ENCODE results near the gene MAP7D3.
A peak's percentile ranks its signal among the peaks of the same experiment; 100 is the strongest.
"Not testable (repeated sequence)": the region's sequence is repeated elsewhere in the genome, so short reads cannot be mapped to it uniquely, and the experiment has no call there.

MAP7D3 gene

DNA sequence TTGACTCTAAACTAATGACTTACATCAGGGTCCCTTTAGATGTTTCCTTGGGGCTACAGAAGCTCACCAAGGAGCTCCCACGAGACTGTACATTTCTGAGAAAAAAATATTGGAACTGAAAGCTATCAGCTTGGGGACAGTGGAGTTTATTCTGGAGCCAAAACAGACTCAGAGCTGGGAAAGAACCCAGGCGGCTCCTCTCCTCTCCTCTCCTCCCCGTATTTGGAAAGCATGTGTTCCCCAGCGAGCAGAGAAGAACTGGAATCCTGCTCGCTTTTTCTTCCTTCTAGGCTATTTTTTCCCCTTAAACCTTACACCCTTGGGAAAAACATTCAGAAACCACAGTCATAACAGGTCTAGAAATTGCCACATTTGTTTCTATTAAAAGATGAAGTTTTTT lies 4.3 kb upstream of the MAP7D3 start:
- no peak for DNase-seq (ENCODE audit: low read depth in 2 of 2)

DNA sequence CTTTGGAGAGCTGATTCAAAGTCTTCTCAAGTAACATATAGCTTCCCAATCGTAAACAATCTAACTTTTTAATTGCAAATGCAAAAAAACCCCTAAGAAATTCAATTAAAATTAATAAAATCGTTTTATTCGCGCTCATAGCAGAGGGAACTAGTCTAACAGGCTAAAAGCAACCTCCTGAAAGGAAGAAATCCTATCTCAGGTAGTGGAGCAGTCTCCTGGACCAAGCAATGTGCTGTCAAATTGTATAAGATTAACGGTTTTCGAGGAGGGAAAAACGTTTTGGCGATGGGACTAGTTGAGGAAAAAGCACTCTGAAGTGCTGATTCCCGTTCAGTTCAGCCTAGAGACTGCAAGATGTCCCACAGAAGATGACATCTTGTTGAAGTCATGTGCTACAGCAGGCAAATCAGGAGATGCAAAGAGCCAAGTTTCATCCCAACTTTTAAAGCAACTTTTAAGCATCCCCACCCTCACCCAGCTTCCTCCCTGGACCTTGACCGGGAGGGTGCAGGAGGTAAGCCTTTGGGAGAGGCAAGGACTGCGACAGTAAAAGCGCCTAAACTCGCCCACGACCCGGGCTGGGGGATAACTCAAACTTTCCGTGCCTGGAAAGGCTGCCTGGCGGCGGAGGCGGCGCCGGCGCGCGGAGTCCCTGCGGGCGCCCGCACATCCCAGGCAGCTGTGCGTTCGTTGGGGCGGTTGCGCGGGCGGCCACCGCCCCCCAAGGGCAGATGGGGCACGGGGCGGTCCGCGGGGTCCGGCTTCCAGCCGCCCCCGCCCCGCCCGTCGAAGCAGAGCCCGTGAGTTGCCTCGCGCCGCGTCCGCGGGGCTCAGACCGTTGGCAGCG lies 784 bp downstream of the MAP7D3 start:
- peak in 1 of 2 donors; percentile 17 for DNase-seq (ENCODE audit: low read depth in 2 of 2)

DNA sequence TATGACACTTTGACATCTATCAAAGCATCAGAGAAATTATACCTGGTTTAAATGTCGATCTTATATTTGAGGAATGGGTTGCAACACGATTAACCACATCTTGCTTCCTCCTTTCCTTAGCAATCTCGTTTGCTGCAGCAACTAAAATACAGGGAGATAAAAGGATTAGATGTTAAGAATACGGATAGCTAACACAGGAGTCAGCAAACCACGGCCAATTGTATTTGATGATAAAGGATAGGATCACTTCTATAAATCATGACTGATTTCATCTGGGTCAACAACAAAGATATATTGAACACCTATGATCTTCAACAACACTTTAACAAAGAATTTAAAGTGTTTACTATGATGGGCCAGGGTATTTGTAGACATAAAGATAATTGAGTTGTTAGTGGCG lies 5.0 kb downstream of the MAP7D3 start:
- no peak for DNase-seq (ENCODE audit: low read depth in 2 of 2)

DNA sequence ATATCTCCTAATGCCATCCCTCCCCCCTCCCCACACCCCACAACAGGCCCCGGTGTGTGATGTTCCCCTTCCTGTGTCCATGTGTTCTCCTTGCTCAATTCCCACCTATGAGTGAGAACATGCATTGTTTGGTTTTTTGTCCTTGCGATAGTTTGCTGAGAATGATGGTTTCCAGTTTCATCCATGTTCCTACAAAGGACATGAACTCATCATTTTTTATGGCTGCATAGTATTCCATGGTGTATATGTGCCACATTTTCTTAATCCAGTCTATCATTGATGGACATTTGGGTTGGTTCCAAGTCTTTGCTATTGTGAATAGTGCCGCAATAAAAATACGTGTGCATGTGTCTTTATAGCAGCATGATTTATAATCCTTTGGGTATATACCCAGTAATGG lies 13.4 kb downstream of the MAP7D3 start:
- not testable (repeated sequence) for DNase-seq (ENCODE audit: low read depth in 2 of 2)

DNA sequence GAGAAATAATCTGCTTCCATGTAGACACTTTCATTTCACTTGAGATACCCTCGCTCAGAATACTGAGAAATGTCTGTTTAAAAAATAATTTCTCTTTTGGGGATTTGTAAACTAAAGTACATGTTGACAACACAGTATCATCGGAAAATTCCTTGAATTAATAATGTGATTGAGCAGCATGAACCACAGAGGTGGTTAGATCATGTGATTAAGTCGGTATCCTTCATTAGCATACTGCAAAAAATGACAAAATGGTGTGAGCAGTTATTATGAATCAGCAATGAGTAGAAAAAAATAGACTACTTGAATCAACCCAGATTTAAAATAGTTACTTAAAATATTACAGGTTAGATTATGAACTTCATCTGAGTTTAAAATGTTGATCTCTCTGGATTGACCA lies 14.1 kb downstream of the MAP7D3 start:
- DNase-seq (ENCODE audit: low read depth in 2 of 2), result no peak

DNA sequence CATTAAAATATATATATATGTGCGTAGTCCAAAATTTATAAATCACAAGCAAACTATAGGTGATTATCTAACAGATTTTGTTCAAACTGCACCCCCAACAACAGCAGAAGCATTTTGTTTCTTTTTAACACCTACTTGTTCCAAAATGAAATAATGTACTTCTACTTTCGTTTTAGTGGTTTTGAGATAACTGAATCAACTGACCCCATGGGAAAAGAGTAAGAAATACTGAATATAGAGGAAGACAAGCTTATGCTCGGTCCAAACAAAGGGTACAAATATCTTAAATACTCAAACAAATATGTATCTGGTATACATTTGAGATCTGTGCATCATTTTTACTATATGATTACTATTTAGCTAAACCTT lies 22.4 kb downstream of the MAP7D3 start:
- DNase-seq (ENCODE audit: low read depth in 2 of 2), result no peak

DNA sequence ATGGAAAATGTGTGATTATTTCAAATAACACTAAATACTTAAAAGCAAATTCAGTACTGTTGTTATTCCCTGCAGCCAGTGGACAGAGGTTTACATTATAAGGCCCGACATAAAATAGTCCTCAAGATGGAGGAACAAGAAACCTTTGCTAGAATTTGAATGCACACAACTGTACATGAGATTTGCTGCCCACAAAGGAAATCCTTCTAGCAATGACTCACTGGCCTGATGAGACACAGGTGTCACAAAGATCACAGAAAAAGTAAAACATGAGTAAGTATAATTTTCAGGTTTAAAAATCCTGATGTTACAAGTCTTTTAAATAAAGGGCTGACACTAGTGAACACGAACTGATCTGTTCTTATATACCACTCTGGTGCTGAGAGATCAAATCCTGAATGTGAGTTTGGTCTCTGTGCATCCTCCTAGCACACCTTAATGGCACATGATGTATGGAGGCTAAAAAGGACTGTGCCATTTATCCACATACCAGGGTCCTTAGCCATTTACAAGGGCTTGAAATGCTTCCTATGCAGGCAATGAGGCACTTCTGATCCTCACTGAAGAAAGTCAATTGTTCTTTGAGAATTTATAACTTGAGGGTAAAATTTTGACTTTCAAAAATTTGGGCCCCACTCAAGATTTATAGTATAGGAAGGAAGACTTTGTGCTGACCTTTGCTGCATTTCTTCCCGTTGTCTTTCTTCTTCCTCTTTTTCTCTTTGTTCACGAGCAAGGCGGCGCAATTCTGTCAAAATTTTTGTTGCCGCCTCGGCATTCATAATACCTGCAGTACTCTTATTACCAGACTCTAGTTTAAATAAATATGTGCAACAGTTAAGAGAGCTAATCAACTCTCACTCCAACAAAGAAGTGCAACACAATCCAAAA lies 23.0 kb downstream of the MAP7D3 start:
- no peak for DNase-seq (ENCODE audit: low read depth in 2 of 2)

DNA sequence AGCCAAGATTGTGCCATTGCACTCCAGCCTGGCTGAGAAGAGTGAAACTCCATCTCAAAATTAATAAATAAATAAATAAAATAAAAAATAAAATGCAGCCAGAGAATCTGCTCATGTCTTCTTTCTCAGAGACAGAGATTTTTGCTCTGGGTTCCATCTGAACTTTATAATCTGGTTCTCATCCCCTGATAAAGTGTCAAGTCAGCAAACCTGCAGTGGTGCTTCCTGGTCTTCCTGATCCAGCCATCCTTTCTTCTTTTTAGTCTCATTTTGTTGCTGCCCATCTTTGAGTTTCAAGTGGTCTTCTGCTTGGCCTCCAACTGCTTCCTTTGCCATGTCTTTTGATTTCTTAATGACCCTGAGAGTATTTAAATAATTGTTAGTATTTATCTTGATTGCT lies 24.1 kb downstream of the MAP7D3 start:
- no peak for DNase-seq (ENCODE audit: low read depth in 2 of 2)

DNA sequence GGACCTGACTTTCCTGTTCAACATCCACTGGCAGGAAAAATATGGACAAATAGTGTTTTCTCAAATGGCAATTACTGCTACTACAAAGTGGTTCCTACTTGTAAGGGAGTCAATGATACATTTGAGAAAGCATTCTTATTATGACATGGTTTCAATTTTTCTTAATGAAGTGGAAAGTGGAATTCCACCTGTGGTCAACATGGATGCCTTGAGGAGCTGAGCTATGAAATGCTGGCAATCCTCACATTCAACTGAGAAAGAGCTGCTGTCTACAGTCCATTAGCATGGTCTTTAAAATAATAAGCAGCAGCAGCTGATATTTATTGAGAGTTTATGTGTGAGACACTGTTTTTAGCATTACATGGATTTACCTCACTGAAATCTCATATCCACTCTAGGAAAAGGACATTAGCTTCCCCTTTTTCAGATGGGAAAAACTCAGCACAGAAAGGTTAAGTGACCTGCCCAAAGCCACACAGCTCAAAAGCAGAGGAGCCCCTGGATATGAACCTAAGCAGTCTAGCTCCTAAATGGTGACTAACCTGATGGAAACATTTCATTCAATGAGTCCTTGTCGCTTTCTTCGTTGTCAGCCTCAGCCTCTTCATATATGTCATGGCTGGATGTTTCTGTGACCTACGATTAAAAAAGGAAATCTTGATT lies 29.2 kb downstream of the MAP7D3 start:
- no peak for DNase-seq (ENCODE audit: low read depth in 2 of 2)

DNA sequence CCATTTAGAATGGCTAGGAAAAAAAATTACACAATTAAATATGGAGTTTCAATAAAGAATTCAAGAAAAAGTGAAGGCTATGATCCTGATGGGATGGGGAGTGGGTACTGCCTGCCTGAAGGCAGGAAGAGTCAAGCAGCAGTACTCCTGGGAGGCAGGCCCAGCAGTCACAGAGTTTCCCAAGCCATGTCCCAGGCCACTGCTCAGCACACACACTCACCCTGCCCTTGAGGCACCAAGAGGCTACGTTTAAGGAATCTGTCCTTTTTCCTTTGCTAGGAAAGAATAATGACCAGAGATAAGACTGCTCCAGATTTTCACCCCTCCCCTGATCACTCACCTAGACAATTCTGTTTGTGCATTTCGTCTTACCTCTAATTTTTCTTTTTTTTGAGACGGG lies 30.2 kb downstream of the MAP7D3 start:
- no peak for DNase-seq (ENCODE audit: low read depth in 2 of 2)

DNA sequence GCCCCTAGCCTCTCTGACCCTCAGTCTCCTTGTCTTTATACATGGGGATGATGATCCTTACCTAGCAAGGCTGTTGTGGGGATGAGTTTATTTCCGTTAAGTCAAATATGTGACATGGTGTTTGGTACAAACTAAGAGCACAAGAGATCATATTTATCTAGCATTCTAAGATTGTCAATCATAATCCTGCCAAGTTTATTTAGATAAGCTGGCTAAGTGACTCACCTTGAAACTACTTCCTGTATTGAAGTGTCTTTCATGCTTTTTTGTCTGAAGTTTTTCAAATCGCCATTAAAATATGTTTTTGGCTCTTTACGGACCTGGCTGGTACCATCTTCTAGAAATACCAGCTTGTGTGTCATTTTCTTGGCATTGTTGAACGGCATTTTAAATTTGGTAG lies 30.7 kb downstream of the MAP7D3 start:
- DNase-seq (ENCODE audit: low read depth in 2 of 2), result no peak

DNA sequence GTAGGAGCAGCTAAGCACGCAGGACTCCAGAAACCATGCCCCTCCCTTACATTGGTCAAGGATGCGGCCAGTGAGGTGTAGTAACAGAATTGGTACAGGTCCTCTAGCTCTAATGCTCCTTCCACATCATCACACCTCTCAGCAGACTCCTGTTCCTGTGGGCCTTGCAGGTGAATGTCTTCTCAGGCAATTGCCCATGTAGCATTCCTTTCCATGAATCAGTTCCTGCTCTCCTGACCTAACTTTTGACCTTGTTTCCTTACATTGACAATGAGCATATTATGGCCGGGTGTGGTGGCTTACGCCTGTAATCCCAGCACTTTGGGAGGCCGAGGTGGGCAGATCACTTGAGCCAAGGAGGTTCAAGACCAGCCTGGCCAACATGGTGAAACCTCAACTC lies 31.3 kb downstream of the MAP7D3 start:
- no peak for DNase-seq (ENCODE audit: low read depth in 2 of 2)

DNA sequence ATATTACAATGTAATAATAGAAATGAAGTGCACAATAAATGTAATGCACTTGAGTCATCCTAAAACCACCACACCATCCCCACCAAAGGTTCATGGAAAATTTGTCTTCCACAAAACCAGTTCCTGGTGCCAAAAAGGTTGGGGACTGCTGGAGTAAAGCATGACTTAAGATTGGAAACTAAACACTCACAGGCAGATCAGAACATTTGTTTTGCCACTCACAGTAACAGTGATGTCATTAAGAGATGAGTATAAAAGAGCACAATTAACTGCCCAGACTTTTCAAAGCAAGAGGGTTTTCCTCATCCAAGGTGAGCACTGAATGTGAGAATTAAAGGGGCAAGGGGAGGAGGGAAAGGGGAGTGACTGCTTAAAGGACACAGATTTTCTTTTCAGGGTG lies 35.6 kb downstream of the MAP7D3 start:
- DNase-seq (ENCODE audit: low read depth in 2 of 2), result no peak

DNA sequence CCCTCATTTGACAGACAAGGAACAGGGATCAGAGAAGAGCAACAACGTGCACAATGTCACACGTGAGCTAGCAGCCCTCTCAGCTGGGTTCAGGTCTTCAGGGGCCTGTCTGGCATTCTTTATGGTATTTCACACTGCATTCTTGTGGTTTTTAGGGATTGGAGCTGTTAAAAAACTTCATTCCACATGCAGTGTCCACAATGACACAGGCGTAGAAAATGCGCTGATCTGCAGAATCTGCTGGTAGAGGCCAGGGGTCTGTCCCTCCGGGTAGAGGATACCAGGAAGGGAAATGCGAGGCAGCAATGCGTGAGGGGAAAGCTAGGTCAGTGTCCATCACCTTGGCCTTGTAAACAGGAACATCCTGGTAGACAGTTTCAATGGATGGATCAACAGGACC lies 36.6 kb downstream of the MAP7D3 start:
- no peak for DNase-seq (ENCODE audit: low read depth in 2 of 2)

DNA sequence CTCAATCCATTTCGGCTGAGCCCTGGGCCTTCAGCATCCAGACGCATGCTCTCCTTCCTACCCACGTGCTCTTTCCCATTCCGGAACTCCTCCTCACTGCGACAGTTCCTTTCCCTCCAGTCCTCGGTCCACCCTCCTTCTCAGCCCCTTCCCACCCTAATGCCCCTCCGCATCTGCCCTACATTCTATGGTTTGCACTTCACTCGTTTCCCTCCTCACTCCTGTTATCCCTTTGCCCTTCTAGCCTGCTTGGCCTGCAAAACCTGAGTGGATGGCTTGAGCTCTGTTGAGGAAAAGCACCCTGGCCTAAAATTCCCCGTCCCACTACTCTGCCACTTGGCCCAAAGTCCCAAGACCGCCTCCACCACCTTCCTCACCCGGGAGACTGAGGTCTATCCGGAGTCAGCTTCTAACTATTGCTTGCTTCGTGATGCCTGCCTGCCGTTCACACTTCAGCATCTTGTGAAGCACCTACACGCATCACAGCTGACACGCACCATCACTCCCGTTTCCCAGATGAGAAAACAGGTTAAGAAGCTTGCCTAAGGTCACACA lies 38.6 kb downstream of the MAP7D3 start:
- DNase-seq (ENCODE audit: low read depth in 2 of 2), result no peak

DNA sequence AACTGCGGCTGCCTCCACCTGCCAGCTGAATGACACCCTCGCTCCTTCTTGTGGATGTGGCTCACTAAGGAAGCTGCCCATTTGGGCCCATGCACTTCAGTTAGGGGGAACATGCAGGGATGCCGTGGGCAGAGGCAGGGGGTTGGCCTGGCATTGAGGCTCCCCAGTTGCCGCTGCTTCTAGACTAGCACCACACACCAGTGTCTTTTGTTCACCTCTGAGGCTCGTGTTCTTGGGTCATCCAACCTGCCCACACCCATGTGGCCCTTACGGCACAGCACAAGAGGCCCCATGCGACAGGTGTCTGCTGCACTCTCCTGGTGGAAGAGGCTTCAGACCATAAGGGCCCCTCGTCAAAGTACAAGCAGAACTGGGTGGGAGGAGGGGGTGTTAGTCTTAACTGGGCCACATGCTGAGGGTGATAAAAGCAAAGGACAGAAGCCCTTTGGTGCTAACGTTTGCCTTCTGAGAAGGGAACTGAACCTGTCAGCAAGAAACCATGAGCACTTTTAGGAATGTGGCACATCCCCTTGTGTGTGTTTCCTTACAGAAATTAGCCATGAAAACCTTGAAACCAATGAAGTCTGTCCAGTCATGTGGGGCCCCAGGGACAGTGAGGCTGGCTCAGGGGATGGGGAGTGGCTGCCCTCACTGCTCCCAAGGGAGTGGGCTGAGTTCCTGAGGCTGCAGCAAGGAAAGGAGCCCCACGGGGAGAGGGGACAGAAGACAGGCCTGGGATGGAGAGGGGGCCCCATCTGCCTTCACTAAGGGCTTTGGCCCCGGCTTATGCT lies 39.2 kb downstream of the MAP7D3 start:
- no peak for DNase-seq (ENCODE audit: low read depth in 2 of 2)

DNA sequence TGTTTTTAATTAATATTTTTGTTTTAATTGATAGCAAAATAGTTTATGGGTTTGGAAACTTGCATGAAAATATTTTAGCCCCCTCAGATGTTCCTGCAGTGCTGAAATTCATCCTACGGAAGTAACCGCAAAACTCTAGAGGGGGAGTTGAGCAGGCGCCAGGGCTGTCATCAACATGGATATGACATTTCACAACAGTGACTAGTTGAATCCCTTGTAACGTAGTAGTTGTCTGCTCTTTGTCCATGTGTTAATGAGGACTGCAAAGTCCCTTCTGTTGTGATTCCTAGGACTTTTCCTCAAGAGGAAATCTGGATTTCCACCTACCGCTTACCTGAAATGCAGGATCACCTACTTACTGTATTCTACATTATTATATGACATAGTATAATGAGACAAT lies 40.4 kb downstream of the MAP7D3 start:
- no peak for DNase-seq (ENCODE audit: low read depth in 2 of 2)

DNA sequence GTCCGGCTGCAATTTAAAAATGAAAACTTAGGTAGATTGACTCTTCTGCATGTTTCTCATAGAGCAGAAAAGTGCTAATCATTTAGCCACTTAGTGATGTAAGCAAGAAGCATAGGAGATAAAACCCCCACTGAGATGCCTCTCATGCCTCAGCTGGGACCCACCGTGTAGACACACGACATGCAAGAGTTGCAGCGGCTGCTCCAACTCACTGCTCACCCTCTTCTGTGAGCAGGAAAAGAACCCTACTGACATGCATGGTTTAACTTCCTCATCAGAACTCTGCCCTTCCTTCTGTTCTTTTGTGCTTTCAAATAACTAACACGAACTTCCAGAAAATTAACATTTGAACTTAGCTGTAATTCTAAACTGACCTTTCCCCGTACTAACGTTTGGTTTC lies 41.0 kb downstream of the MAP7D3 start:
- no peak for DNase-seq (ENCODE audit: low read depth in 2 of 2)

DNA sequence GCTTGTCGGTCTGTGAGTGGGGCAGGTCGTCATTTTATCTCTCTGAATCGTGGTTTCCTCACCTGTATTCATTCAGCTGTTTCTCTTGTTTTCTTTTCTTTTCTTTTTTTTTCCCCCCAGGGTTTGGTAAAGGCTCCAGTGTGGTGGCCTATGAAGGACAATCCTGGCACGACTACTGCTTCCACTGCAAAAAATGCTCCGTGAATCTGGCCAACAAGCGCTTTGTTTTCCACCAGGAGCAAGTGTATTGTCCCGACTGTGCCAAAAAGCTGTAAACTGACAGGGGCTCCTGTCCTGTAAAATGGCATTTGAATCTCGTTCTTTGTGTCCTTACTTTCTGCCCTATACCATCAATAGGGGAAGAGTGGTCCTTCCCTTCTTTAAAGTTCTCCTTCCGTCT lies 41.4 kb downstream of the MAP7D3 start:
- DNase-seq (ENCODE audit: low read depth in 2 of 2), result no peak

DNA sequence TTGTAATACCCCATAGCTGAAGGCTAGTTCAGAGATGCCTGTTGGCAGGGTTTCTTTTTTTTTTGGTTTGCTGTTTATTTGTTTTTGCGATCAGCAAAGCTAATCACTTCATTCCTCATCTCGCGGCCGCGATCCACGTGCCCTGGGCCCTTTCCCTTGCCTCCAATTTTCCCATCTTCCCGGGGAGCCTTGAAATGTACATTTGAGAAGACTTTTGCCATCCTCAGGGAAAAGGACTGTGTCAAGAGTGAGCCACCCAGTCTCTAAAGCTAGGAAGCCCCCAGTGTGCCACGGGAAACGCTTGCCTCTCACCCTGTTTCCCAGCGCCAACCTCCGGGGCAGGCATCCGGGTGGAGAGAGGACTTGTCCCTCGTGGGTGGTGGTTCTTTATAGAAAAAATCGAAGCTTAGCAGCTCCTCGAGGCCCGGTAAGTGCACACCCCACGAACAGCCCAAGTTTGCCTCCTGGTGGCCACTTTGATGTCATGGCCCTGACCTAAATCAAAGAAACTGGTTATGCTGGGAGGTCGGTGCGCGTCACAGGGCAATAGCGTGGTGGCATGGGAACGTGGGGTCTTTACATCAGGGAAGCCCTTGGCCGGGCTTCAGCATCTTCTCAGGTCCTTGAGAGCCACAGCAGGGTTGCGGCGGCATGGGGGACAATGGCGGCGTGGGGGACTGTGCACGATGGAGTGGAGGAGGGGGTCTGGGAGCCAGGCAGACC lies 42.0 kb downstream of the MAP7D3 start:
- DNase-seq (ENCODE audit: low read depth in 2 of 2), result no peak

DNA sequence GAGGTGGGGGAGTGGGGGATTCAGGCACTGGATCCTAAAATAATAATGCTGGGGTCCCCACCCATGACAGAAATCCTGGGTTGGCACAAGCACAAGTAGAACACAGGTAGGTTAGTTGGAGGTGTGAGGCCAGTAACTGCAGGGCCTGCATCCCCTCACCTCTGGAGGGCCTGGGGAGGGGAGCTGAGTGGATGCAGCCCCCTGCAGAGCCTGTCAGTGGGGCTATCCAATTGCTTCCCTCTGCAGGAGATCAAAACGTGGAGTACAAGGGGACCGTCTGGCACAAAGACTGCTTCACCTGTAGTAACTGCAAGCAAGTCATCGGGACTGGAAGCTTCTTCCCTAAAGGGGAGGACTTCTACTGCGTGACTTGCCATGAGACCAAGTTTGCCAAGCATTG lies 43.7 kb downstream of the MAP7D3 start:
- DNase-seq (ENCODE audit: low read depth in 2 of 2), result no peak

All from stimulated activated CD8-positive, alpha-beta memory T cell treated with anti-CD3 and anti-CD28 coated beads, Interleukin-15, amount 100 ng/mL, for 48 hours (primary cell).